GM18868 (cell line): ENCODE measurements around the gene ERMP1.
"Not testable (repeated sequence)": the region's sequence is repeated elsewhere in the genome, so short reads cannot be mapped to it uniquely, and the experiment has no call there.

ENCODE experiments used
- ATAC-seq: cut with Tn5 transposase; IDR thresholded peaks from one replicate; pipeline ENCODE4 v1.9.1; 2021; ENCODE audit warnings: mild to moderate bottlenecking, moderate library complexity; ENCODE audit not compliant: unreplicated experiment

Gene ERMP1, protein sequence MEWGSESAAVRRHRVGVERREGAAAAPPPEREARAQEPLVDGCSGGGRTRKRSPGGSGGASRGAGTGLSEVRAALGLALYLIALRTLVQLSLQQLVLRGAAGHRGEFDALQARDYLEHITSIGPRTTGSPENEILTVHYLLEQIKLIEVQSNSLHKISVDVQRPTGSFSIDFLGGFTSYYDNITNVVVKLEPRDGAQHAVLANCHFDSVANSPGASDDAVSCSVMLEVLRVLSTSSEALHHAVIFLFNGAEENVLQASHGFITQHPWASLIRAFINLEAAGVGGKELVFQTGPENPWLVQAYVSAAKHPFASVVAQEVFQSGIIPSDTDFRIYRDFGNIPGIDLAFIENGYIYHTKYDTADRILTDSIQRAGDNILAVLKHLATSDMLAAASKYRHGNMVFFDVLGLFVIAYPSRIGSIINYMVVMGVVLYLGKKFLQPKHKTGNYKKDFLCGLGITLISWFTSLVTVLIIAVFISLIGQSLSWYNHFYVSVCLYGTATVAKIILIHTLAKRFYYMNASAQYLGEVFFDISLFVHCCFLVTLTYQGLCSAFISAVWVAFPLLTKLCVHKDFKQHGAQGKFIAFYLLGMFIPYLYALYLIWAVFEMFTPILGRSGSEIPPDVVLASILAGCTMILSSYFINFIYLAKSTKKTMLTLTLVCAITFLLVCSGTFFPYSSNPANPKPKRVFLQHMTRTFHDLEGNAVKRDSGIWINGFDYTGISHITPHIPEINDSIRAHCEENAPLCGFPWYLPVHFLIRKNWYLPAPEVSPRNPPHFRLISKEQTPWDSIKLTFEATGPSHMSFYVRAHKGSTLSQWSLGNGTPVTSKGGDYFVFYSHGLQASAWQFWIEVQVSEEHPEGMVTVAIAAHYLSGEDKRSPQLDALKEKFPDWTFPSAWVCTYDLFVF

DNA sequence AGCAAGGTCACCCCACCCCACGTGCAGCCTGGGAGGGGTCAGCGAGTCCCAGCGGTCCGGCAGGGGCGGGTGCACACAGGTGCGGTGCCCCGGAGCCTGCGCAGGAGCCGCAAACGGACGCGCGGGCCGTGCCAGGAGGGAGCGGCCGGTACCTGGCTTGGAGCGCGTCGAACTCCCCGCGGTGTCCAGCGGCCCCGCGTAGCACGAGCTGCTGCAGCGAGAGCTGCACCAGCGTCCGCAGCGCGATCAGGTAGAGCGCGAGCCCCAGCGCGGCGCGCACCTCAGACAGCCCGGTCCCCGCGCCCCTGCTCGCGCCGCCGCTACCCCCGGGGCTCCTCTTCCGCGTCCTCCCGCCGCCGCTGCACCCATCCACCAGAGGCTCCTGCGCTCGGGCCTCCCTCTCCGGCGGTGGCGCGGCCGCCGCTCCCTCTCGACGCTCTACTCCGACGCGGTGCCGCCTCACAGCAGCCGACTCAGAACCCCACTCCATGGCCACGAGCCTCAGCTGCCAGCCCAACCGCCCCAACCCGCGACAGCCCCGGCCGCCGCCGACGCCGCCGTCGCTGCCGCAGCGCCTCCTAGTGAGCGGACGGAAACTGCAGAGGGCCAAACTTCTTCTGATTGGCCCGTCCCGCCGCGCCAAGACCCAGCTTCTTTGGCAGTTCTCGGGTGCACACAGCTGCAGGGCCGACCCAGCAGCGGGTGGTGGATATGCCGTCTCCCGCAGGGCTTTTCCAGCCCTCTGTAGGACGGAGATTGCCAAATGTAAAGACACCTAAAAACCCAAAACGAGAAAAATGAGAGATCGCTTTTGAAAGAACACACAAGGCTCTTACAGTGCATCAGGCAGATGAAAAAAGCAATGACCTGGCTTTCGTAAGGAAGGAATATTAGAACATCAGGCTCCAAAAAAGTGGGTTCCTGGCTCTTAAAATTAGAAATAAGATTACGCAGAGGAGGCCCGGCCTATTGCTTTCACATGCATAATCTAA is at the start of gene ERMP1:
ERMP1 (minus strand) TSS at position 580 of the 992 bp plus-strand sequence; CDS start at position 490, 90 bp downstream.
- ATAC-seq = peak; percentile 86

DNA sequence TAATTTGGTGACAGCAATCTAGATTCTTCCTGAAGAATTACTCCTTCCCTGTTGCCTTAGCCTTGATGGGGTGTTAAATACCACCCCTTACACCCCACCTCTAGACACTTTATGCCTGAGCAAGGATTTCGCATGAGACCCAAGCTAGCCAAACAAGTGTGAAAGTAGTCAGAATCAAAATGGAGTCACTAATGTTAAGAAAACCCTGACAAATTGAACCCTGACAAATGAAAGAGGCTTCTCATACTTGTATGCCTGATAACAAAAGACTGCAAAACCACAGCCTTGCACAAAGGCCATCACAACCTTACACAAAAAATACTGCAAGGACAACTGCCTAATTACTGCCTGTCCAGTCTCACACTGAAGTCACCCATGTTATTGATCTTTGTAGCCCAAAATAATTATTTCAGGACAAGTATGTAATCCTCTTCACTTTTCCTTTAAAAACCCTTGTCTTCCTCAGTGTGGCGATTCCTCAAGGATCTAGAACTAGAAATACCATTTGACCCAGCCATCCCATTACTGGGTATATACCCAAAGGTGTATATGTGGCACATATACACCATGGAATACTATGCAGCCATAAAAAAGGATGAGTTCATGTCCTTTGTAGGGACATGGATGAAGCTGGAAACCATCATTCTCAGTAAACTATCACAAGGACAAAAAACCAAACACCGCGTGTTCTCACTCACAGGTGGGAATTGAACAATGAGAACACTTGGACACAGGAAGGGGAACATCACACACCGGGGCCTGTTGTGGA is 49.5 kb upstream of the ERMP1 start:
- not testable (repeated sequence) for ATAC-seq

DNA sequence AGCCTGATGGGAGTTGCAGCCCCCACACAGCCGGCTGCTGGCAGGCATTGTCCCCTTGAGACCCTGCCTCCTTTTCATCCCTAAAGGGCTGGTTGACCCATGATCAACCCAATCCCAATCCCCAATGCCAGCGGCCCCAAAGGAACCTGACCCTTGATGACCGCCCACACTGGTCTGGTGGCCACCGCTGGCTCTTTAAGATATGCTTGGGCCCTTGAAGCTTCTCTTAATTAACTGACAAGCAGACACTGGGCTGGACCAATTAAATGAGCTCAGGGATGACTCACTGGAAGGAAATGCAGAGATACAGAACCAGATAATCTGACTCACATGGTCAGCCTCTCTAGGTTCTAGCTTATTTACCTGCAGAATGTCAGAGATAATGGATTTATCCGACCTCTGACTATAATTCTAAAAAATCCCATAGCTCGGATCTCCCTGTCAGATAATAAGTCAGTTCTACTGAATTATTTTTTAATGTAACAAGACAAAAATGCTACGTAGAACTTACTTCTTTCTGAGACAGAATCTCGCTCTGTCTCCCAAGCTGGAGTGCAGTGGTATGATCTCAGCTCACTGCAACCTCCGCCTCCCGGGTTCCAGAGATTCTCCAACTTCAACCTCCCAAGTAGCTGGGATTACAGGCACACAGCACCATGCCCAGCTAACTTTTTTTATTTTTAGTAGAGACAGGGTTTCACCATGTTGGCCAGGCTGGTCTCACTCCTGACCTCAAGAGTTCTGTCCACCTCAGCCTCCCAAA is 46.7 kb upstream of the ERMP1 start:
- ATAC-seq = no peak

DNA sequence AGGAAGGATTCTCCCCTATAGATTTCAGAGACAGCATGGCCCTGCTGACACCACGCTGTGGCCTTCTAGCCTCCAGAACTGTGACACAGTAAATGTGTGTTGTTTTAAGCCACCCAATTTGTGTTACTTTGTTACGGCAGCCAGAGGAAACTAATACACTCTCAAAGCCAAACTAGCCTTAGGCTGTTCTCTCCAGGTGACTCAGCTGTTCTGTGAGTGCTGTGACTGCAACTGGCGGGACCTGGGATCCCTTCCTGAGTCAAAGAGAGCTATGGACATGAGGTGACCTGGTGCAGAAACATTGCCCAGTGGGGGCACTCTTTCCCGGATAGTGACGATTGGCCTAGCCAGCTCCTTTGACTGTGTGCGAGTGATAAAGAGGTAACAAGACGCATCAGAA is 43.8 kb upstream of the ERMP1 start:
- no peak for ATAC-seq

DNA sequence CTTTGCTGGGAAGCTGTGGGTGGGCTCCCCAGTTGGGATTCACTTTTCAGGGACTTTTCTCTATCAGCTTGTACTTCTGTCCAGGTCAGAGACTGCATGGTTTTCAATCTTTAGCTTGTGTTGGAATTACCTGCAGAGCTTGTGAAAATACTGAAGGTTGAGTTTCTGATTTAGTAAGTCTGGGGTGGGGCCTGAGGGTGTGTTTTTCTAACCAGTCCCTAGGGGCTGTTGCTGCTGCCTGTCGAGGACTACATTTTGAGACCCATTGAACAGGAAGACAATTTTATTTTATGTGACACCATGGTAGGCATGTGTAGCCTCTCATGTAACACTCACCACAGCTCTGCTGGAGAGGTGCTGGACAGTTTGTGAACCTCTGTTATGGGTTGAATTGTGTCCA is 43.1 kb upstream of the ERMP1 start:
- peak; percentile 80 for ATAC-seq

DNA sequence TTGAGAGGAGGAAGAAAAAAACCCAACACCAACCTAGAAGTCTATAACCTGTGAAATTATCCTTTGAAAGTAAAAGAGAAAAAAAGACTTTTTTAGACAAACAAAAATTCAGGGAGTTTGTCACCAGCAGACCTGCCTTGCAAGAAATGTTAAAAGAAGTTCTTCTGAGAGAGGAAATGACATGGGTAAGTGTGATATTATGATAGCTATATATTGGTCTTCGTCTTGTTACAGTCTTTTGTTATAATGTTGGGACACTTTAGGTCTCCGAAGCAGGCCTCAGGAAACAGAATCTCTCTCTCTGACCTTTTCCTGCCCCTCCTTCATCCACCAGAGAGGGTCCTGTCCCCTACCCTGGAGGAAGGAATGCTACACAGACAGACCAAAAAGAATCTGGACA is 41.1 kb upstream of the ERMP1 start:
- ATAC-seq = no peak

DNA sequence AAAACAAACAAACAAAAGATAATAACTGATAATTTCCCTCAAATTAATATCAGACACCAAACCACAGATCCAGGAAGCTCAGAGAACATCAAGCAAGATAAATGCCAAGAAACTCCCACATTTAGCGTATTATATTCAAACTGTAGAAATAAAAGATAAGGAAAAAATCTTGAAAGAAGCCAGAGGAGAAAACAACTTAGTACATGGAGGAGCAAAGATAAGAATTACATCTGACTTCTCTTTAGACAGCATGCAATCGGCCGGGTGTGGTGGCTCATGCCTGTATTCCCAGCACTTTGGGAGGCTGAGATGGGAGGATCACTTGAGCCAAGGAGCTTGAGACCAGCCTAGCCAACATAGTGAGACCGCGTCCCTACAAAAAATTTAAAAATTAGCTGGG is 40.5 kb upstream of the ERMP1 start:
- ATAC-seq = no peak

DNA sequence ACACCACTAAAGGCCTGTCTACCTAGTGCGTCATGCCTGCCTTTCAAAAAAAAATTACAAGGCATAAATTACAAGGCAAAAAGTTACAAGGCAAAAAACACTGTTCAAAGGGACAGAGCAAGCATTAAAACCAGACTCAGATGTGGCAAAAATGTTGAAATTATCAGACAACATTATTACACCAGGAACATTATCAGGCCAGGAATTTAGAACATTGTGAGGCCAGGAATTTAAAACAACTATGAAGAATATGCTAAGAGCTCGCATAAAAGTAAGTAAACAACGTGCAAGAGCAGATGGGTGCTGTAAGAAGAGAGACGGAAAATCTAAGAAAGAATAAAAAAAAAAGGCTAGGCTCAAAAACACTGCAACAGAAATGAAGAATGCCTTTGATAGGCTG is 39.6 kb upstream of the ERMP1 start:
- no peak for ATAC-seq

DNA sequence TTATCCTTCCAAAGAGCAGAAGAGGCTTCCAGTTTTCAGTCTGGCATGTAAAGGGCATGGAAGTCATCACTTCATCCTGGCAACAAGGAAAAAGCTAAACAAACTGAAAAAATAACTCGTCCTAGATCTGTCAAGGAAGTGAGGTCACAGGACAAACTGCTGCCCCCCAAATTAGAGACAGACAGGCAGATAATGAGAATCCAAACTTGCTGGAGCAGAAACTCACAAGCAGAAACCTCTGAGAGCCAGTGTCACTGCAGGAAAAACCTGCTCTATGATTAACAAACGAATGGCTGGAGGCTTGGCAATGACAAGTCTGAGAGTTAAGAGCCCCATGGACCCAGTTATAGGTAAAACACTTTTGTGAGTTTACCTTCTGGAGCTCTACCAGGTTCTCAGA is 38.9 kb upstream of the ERMP1 start:
- ATAC-seq = no peak

DNA sequence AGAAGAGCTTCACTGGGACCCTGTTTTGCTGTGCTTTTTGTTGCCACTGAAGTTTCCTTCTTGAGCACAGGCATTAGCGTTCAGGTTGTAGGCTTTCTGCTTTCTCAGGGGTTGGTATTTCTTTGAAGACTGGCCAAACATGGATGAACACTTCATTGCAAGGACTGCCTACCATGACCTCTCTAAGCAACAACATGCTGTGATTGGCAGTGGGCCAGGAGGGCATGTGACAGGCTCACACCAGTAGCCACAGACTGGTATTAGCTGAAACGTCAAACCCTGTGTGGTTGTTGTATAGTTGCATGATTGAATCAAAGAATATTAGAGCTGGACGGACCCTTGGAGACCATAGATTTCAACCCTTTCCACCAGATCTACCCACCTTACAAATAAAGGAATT is 37.8 kb upstream of the ERMP1 start:
- no peak for ATAC-seq

DNA sequence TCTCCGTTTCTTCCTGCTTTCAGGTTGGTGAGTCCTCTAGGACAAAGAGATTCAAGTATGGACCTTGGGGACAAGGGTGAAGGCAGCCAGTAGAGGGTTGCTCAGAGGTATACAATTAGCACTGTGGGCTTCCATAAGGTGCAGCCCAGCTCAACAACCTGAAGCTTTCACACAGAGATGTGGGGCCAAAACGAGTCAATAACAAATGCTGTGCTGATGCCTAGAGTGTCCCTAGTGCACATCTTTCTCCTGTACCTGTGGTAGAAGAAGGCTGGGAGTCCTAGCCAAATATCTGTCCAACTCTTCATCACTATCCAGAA is 37.1 kb upstream of the ERMP1 start:
- no peak for ATAC-seq

DNA sequence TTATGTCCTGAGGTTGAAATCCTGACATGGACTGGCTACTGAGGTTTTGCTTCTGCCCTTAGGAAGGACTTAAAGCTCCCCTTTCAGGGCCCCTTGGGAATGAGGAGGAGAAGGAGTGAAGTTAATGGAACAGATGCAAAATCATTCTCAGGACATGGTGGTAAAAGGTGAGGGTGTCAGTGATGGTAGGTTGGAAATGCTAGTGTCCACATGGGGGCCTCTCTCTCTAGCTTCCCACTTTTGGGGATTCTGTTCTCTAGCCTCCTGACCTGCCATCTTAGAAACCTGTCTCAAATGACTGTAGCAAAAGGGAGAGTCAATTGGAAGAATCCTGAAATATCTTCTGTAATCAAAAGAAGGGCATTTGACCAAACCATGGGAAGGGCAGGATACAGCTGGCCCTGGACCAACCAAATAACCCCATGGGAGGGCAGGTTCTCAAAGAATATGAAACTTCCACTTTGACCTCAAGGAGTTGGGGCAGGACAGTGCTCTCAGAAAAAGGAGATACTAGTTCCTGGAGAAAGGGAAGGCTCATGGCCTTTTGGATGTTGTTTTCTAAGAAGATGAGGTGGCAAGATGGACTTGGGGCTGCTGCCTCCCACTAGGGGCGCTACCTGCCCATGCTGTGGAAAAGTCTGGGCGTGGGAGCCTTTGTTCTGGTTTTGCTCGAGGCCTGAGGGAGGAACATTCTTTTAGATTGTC is 36.5 kb upstream of the ERMP1 start:
- no peak for ATAC-seq

DNA sequence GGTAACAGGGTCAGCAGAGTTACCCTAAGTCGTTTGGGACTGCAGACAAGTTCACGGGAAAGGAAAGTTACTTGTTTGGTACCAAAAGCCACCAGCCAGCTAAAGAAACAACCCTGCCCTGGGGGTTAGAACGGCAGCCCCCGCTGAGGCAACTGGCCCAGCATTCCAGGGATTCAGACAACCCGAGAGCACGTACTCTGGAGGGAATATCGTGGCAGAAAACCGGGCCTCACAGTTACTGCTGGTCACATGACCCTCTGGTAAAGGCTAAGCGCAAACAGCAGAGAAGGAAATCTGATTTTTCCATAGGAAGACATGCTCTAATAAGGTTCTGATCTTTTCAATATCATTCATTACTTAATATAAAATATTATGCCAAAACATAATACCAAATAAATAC is 35.3 kb upstream of the ERMP1 start:
- ATAC-seq = no peak

DNA sequence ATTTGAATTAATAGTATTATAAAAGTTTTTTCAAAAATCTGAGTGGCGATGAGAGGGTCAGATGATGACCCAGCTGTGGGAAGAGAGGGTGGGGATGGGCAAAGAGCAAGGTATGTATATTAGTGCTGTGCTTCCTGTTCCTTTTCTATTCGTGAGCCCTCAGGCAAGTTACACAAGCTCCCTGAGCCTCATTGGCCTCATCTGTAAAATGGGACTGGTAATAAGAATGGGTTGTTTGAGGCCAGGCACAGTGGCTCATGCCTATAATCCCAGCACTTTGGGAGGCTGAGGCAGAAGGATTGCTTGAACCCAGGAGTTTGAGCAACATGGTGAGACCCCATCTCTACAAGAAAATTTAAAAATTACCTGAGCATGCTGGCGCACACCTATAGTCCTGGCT is 33.8 kb upstream of the ERMP1 start:
- no peak for ATAC-seq

DNA sequence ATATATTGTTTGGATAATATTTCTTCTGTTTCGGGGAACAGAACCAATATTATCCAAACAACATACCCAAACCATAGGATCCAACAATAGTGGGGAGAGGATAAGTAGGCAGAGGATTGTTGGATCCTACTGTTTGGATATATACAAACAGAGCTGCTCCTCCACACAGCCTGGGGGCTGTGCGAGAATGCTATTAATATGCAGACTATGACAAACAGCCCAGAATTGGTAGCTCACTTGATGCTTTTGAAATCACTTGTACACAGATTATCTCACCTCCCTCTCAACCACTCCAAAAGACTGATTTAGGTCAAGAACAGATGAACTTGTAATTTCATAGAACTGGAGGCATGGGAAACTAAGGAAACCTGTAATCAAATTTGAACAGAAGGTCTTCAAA is 33.4 kb upstream of the ERMP1 start:
- ATAC-seq = no peak

DNA sequence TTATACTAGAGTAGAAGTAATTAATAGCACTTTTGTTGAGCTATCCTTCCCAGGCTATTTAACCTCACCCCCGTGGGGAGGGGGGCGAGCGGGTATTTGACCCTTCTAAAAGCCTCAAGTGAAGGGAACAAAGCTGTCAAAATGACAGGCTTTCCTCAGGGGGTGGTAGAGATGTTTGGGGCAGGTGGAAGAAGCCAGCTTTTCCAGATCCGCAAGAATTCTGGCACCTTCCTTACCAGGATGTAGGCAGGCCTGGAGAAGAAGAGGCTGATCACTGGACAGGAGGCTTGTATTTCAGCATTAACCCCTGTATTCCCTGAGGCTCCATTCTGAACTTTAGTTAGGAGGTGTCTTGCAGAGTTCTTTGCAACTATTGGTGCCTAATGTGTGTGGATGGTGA is 31.5 kb upstream of the ERMP1 start:
- ATAC-seq = no peak

DNA sequence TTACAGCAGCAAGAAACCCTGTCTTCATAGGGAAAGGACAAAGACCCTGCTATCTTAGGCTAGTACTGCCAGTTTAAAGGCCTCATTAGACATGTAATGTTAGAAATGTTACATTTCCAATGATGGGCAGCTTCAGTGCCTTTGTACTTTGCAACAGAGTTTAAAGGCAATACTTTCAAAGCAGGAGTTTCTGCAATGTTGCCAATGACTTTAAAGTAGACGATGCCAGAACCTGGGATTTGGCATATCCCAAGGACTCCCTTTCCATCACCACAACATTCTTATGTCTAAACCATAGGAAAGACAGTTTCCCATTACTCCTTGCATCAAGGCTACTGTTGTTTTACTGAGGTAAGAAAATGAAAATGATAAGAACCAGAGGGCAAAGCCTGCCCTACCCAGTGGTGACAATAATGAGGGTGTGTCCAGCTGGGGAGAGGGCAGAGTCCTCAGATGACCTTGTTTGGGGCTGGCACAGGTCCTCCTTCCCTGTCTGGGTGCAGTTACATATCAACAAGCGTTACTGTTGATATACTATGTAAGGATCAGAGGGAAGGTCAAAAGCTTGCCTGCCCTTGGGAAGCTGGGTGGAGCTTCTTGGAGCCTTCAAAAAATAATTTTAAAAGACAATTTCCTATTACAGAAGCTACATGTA is 30.3 kb upstream of the ERMP1 start:
- no peak for ATAC-seq

DNA sequence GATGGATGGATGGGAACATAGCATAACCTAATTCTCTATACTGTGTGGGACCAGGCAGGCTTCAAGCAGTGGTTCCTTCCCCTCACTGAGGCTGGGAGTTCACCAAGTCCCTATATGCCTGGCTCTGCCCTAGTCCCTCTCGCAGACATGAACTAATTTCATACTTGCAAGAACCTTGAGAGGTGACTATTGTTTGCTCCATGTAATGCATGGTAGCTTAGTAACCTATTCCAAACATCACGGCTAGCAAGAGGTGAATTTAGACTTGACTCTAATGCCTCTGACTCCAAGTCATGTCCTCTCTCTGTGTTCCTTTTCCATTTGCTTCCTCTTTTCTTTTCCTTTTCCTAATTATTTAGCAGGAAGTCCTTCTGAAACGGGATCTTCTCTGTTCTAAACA is 25.9 kb upstream of the ERMP1 start:
- no peak for ATAC-seq
